BJ (cell line): ENCODE data around the gene SHH. TPM values are rescaled to one million over a fixed set of nuclear protein-coding genes. Genes with fewer than 3 reads are reported as not detected.

Source experiments
- CTCF ChIA-PET: fragments of 350-600 bp; formaldehyde crosslinking; extraction: SDS; loops from one replicate; lab custom pipeline; 2021; ENCODE audit warnings: antibody characterized with exemption, inconsistent platforms; lab: Yijun Ruan, JAX
- POLR2A ChIA-PET: fragments of 300-600 bp; sonication (Branson Sonifier 250); formaldehyde crosslinking; extraction: SDS; loops from one replicate; lab custom pipeline; 2021; ENCODE audit warnings: antibody characterized with exemption; lab: Charles Lee
- DNase-seq: peaks from one replicate; pipeline ENCODE4 v3.0.0-alpha.2; 2011; ENCODE audit warnings: low read depth
- H3K27me3 ChIP-seq: 2 replicates; pipeline ENCODE4 v1.6.0; 2011; ENCODE audit warnings: low read length; ENCODE audit not compliant: control insufficient read depth, insufficient read depth
- H3K36me3 ChIP-seq: 2 replicates; pipeline ENCODE4 v1.5.1; 2011; ENCODE audit warnings: low read length; ENCODE audit not compliant: control insufficient read depth, insufficient read depth
- H3K4me3 ChIP-seq: 2 replicates; pipeline ENCODE4 v1.5.1; 2011; ENCODE audit warnings: low read depth, mild to moderate bottlenecking, control low read depth, low read length
- polyA plus RNA-seq: library from polyadenylated mRNA; depleted of rRNA; stranded (reverse); fragments of >200 nt; gene quantifications from 2 replicates; pipeline ENCODE4 v1.2.3, GENCODE V29; 2011
- TF ChIP-seq, protein P1 (sequence below): IDR thresholded peaks from 2 replicates; pipeline ENCODE4 v1.5.1; 2011; ENCODE audit warnings: low read depth, mild to moderate bottlenecking, control low read depth, inconsistent platforms, low read length, moderate library complexity; ENCODE audit not compliant: insufficient read depth

SHH gene
- polyA plus RNA-seq, 1 experiment: not detected

- CTCF ChIA-PET: interaction anchor here (1.1 to 2.3 kb wide), 2 partner anchors 11 to 13 kb away, joined by 3 to 6 read pairs; no protein-coding TSS in a partner anchor
- POLR2A ChIA-PET: no interaction called here
- DNase-seq: no peak
- Histone ChIP-seq H3K36me3 (peaks cover 19% of the 10 kb centered on the region), H3K4me3 (no peak overlapping the region), H3K27me3 (no peaks in the 10 kb centered on the region)
- TF ChIP-seq, protein P1, sequence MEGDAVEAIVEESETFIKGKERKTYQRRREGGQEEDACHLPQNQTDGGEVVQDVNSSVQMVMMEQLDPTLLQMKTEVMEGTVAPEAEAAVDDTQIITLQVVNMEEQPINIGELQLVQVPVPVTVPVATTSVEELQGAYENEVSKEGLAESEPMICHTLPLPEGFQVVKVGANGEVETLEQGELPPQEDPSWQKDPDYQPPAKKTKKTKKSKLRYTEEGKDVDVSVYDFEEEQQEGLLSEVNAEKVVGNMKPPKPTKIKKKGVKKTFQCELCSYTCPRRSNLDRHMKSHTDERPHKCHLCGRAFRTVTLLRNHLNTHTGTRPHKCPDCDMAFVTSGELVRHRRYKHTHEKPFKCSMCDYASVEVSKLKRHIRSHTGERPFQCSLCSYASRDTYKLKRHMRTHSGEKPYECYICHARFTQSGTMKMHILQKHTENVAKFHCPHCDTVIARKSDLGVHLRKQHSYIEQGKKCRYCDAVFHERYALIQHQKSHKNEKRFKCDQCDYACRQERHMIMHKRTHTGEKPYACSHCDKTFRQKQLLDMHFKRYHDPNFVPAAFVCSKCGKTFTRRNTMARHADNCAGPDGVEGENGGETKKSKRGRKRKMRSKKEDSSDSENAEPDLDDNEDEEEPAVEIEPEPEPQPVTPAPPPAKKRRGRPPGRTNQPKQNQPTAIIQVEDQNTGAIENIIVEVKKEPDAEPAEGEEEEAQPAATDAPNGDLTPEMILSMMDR: no peak
These were observed 31.4 kb downstream of the SHH start for GRCh38 chr7:155780884-155781283.

DNA sequence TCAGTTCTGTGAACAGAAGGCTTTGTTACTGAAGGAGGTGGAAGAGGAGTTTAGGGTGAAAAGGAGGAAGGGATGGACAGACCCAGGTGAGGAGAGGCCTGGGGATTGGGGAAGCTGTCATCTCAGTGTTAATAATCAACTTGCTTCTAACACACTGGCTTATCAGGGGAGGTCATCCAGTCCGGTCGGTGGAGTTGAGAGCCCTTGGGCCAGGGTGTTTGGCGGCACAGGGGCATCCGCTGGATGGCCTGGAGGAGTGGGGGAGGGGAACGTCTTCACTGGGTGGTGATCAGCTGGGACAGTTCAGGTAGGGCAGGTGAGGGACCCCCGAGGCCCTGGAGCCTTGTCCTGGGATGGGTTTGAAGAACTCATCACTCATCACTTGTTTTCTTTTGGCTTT is 33.9 kb downstream of the SHH start:
- no peak for DNase-seq
- H3K27me3 ChIP-seq: no peaks in the 10 kb centered on the region
- POLR2A ChIA-PET: no interaction called here
- TF ChIP-seq, protein P1: no peak
- H3K36me3 ChIP-seq: peaks cover 29% of the 10 kb centered on the region
- no peak overlapping the region for H3K4me3 ChIP-seq
- CTCF ChIA-PET: interaction anchor here (0.5 to 1.8 kb wide), 5 partner anchors 9 to 180 kb away, joined by 3 to 10 read pairs (median 3); no protein-coding TSS in a partner anchor

DNA sequence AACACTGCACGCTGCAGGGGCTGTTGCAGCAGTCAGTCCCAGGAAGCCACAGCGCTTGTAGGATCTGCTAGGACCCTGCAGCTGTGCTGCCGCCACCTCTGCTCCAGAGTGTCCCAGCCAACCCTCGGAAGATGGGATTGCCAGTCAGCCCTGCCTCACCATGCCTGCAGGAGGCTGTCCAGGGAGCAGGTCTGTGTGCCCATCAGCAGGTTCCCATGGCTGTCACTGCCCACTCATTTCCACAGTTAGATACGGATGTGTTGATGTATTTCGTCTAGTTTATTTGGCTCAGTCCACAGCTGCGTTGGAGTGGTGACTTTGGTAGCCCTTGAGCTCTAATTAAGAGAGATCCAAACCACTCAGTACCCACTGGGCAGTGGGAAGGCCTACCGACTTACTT is 35.7 kb downstream of the SHH start:
- no peak for DNase-seq
- Histone ChIP-seq H3K4me3 (no peak overlapping the region), H3K36me3 (peaks cover 30% of the 10 kb centered on the region), H3K27me3 (no peaks in the 10 kb centered on the region)
- POLR2A ChIA-PET: no interaction called here
- TF ChIP-seq, protein P1: no peak
- CTCF ChIA-PET: interaction anchor here (1.6 kb wide), 1 partner anchor 10 kb away, joined by 3 read pairs; no protein-coding TSS in a partner anchor

DNA sequence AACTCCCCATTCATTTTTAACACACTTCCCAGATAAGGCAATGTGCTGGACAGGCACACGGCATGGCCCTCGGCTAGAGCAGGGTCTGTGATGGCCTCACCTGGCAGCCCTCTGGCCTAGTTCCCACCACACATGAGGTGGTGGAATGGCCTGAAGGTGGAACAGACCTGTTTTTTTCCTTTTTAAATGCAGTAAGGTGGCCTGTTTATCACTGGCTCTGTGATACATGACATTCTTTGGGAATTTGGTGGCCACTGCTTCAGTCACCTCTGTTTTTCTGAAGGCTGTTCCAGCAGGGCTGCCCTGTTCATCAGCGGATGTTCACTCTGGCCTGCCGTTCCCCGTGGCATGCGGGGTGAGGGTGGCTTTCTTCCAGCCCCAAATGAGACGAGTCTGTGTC is 36.6 kb downstream of the SHH start:
- H3K4me3 ChIP-seq: no peak overlapping the region
- no peaks in the 10 kb centered on the region for H3K27me3 ChIP-seq
- ChIA-PET CTCF (interaction anchor here (1.6 kb wide), 1 partner anchor 9 kb away, joined by 3 read pairs; no protein-coding TSS in a partner anchor), POLR2A (no interaction called here)
- TF ChIP-seq, protein P1: no peak
- no peak for DNase-seq
- H3K36me3 ChIP-seq: peaks cover 27% of the 10 kb centered on the region

DNA sequence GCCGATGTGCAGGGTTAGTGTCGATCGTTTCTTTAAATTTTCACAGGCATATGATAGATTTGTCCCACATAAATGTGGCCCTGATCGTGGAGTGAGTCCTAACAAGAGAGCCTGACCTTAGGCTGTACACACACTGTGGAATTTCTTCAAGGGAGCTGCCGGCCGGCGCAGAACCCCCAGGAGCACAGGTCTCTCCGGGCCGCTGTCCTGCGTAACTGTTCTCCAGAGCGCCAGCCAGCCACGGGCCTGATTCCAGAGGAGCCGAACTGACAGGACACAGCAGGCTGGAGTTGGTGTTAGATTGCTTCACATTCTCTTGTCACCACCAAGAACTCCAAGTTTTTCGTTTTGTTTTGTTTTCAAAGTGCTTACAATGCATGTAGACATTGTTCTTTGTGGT is 37.3 kb downstream of the SHH start:
- ChIA-PET POLR2A (no interaction called here), CTCF (interaction anchor here (0.8 to 1.6 kb wide), 2 partner anchors 8 to 31 kb away, joined by 3 read pairs; no protein-coding TSS in a partner anchor)
- H3K27me3 ChIP-seq: no peaks in the 10 kb centered on the region
- TF ChIP-seq, protein P1: no peak
- no peak overlapping the region for H3K4me3 ChIP-seq
- no peak for DNase-seq
- H3K36me3 ChIP-seq: peaks cover 23% of the 10 kb centered on the region
